PC-3 (cell line): ENCODE measurements around the gene SLC44A2.

Source experiments
- EZH2 ChIP-seq: fragments of 300-600 bp; sonication (generic); IDR thresholded peaks from one replicate; pipeline ENCODE4 v1.6.1; 2017; ENCODE audit warnings: antibody characterized with exemption, mild to moderate bottlenecking, low read length; ENCODE audit not compliant: unreplicated experiment
- TF ChIP-seq, protein P1 (sequence below): fragments of 300-600 bp; sonication (generic); conservative IDR thresholded peaks from 2 replicates; pipeline ENCODE4 v1.5.1; 2017; ENCODE audit warnings: antibody characterized with exemption, low read depth, mild to moderate bottlenecking, low read length

DNA sequence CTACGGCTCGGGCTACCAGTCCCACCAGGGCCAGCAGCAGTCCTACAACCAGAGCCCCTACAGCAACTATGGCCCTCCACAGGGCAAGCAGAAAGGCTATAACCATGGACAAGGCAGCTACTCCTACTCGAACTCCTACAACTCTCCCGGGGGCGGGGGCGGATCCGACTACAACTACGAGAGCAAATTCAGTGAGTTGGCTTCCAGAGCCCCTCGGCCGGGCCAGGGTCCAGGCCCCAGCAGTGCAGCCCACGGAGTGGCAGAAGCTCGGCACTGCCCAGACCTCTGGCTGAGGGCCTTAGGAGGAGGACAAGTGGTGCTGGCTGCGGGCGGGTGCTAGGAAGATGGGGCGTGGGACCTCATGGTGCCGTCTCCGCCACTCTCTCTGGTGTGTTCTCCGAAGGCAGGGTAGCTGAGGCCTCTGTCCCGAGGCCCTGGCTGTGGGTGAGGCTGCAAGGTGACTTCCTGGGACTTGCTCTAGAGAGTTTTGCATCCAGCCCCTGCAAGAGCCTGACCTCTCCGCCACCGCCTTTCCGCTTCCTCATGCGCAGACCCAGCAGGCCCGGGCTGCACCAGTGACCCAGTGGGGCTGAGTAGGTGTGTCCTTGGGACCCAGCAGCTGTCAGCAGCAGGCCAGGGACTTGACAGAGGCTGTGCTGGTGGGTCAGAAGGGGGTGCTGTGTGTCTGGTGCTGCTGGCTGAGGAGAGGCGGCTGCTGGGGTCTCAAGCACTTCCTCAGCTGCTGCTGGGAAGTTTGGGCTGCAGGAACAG lies 62.4 kb downstream of the SLC44A2 start:
- TF ChIP-seq, protein P1, sequence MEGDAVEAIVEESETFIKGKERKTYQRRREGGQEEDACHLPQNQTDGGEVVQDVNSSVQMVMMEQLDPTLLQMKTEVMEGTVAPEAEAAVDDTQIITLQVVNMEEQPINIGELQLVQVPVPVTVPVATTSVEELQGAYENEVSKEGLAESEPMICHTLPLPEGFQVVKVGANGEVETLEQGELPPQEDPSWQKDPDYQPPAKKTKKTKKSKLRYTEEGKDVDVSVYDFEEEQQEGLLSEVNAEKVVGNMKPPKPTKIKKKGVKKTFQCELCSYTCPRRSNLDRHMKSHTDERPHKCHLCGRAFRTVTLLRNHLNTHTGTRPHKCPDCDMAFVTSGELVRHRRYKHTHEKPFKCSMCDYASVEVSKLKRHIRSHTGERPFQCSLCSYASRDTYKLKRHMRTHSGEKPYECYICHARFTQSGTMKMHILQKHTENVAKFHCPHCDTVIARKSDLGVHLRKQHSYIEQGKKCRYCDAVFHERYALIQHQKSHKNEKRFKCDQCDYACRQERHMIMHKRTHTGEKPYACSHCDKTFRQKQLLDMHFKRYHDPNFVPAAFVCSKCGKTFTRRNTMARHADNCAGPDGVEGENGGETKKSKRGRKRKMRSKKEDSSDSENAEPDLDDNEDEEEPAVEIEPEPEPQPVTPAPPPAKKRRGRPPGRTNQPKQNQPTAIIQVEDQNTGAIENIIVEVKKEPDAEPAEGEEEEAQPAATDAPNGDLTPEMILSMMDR, result no peak
- no peak for TF ChIP-seq EZH2
